Brain microvascular endothelial cell (primary cell): ENCODE measurements around the gene PCED1B.
"Not testable (repeated sequence)": the region's sequence is repeated elsewhere in the genome, so short reads cannot be mapped to it uniquely, and the experiment has no call there.

Source experiments
- DNase-seq: peaks from one replicate; pipeline ENCODE4 v3.0.0-alpha.2; 2020
- H3K27ac ChIP-seq: fragments of 250-450 bp; sonication (Bioruptor Pico); 2 replicates; pipeline ENCODE4 v1.5.1; 2020; ENCODE audit warnings: mild to moderate bottlenecking, moderate library complexity
- H3K27me3 ChIP-seq: fragments of 250-450 bp; sonication (Bioruptor Pico); replicated peaks from 2 replicates; pipeline ENCODE4 v1.5.1; 2020; ENCODE audit warnings: mild to moderate bottlenecking
- H3K36me3 ChIP-seq: fragments of 250-450 bp; sonication (Bioruptor Pico); replicated peaks from 2 replicates; pipeline ENCODE4 v1.5.1; 2020; ENCODE audit warnings: mild to moderate bottlenecking
- H3K4me3 ChIP-seq: 2 replicates; pipeline ENCODE4 v1.5.1; 2011; ENCODE audit warnings: low read depth, mild to moderate bottlenecking, control low read depth, low read length, moderate library complexity
- in situ Hi-C: cut with HindIII; loops from 2 replicates; pipeline ENCODE4 v1.10.0; 2017; ENCODE audit warnings: low sequenced_read_pairs, low pct_ligation_motif_present
- TF ChIP-seq, protein P1 (sequence below): IDR thresholded peaks from 2 replicates; pipeline ENCODE4 v1.5.1; 2011; ENCODE audit warnings: low read depth, mild to moderate bottlenecking, moderate library complexity, low read length, control low read depth, inconsistent platforms; ENCODE audit errors: missing control alignments

The PCED1B gene

DNA sequence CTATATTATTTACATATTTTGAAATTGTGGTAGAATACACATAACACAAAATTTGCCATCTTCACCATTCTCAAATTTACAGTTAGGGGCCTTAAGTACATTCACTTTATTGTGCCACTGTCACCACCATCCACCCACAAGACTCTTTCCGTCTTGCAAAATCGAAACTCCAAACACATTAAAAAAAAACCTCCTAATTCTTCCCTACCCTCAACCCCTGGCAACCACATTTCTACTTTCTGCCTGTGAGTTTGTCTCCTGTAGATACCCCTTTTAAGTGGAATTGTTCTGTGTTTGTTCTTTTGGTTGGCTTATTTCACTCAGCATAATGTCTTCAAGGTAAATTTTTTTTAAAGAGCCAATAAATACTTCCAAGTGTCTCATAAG, 32.0 kb downstream of the PCED1B start:
- no peak overlapping the region for H3K27ac ChIP-seq
- in situ Hi-C loops: no loop called here
- no peak for DNase-seq
- TF ChIP-seq, protein P1, sequence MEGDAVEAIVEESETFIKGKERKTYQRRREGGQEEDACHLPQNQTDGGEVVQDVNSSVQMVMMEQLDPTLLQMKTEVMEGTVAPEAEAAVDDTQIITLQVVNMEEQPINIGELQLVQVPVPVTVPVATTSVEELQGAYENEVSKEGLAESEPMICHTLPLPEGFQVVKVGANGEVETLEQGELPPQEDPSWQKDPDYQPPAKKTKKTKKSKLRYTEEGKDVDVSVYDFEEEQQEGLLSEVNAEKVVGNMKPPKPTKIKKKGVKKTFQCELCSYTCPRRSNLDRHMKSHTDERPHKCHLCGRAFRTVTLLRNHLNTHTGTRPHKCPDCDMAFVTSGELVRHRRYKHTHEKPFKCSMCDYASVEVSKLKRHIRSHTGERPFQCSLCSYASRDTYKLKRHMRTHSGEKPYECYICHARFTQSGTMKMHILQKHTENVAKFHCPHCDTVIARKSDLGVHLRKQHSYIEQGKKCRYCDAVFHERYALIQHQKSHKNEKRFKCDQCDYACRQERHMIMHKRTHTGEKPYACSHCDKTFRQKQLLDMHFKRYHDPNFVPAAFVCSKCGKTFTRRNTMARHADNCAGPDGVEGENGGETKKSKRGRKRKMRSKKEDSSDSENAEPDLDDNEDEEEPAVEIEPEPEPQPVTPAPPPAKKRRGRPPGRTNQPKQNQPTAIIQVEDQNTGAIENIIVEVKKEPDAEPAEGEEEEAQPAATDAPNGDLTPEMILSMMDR: no peak
- no peaks in the 10 kb centered on the region for H3K36me3 ChIP-seq
- no peak overlapping the region for H3K4me3 ChIP-seq
- no peaks in the 10 kb centered on the region for H3K27me3 ChIP-seq

DNA sequence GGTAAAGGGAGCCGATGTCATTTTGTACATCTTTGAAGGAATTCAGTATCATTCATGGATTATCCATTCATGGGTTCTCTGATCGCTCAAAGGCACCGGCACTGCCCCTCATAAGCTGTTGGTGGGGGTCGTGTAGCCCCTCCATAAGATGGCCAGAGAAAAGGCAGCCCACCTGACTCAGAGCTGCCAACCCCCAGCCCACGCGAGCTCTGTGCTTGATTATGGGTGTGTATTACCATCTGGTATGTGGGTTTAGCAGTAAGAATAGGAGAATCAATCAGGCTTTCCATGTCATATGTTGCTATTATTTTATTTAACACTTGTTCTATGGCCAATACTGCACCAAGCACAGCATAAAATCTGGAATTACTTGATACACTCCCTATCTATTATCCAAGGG, 32.4 kb downstream of the PCED1B start:
- Histone ChIP-seq H3K36me3 (no peaks in the 10 kb centered on the region), H3K4me3 (no peak overlapping the region), H3K27ac (no peak overlapping the region), H3K27me3 (no peaks in the 10 kb centered on the region)
- TF ChIP-seq, protein P1: no peak
- no peak for DNase-seq
- in situ Hi-C loops: no loop called here

DNA sequence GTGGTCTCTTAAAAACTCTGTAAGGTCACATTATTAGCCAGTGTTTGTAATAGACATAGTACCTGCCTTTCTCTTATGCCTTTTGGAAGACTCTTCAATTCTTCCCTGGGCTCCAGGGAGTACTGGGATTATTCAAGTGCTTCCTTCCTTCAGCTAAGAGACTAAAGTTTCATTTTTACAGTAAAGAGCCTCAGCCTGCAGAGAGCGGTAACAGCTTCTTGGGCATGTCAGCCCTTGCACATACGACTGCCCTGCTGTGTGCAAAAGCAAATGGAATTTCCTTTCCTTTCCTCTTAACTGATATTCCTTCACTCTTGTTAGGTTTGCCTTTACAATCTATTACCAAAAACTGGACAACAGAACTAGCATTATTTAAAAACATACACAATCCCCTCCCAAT, 33.3 kb downstream of the PCED1B start:
- TF ChIP-seq, protein P1: no peak
- no peaks in the 10 kb centered on the region for H3K27me3 ChIP-seq
- no peak overlapping the region for H3K27ac ChIP-seq
- in situ Hi-C loops: no loop called here
- H3K4me3 ChIP-seq: no peak overlapping the region
- no peak for DNase-seq
- H3K36me3 ChIP-seq: no peaks in the 10 kb centered on the region

DNA sequence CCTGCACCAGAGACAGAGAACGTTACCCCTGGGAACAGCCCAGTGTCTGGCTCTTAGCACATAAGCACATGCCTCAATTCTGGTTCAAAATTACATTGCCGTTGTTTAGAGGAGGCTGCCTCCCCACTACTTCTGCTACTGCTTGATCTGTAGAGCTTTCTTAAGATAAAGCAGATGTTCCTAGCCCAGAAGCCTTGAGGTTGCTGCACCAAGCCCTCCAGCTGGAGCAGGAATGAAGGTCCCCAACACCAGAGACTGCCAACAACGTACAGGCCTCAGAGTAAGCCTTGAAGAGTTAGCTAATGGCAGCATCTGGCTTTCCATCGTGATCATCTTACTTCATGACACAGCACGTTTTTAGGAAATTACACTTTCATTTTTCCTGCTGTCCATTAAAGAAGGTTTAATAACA, 35.1 kb downstream of the PCED1B start:
- TF ChIP-seq, protein P1: no peak
- H3K4me3 ChIP-seq: no peak overlapping the region
- no peak for DNase-seq
- no peaks in the 10 kb centered on the region for H3K27me3 ChIP-seq
- in situ Hi-C loops: no loop called here
- H3K27ac ChIP-seq: no peak overlapping the region
- no peaks in the 10 kb centered on the region for H3K36me3 ChIP-seq

DNA sequence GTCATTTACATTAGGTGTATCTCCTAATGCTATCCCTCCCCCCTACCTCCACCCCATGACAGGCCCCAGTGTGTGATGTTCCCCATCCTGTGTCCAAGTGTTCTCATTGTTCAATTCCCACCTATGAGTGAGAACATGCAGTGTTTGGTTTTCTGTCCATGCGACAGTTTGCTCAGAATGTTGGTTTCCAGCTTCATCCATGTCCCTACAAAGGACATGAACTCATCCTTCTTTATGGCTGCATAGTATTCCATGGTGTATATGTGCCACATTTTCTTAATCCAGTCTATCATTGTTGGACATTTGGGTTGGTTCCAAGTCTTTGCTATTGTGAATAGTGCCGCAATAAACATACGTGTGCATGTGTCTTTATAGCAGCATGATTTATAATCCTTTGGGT, 37.9 kb downstream of the PCED1B start:
- H3K27ac ChIP-seq, DNase-seq, H3K36me3 ChIP-seq, H3K4me3 ChIP-seq, in situ Hi-C loops, H3K27me3 ChIP-seq: not testable (repeated sequence)

DNA sequence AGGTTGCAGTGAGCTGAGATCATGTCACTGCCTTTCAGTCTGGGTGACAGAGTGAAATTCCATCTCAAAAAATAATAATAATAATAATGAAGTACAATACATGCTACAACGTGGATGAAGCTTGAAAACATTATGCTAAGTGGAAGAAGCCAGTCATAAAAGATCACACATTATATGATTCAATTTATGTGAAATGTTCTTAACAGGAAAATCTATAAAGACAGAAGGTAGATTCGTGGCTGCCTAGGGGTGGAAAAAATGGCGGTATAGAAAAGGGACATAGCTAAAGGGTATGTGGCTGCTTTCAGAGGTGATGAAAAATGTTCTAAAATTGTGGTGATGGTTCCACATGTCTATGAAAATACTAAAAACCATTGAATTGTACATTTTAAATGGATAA, 41.3 kb downstream of the PCED1B start:
- in situ Hi-C loops: no loop called here
- H3K36me3 ChIP-seq: no peaks in the 10 kb centered on the region
- DNase-seq: no peak
- H3K27me3 ChIP-seq: no peaks in the 10 kb centered on the region
- no peak overlapping the region for H3K4me3 ChIP-seq
- TF ChIP-seq, protein P1: no peak
- no peak overlapping the region for H3K27ac ChIP-seq
